HG03442 (cell line): ENCODE measurements around the gene ATOSB.

Source experiments
- ATAC-seq: cut with Tn5 transposase; IDR thresholded peaks from one replicate; pipeline ENCODE4 v1.9.1; 2021; ENCODE audit warnings: mild to moderate bottlenecking, moderate library complexity; ENCODE audit not compliant: unreplicated experiment

Gene ATOSB

GRCh38 chr9:35096035-35096849, 19.4 kb downstream of the ATOSB start, which contains the start of gene PIGO:
TSS of gene PIGO (minus strand) at chr9:35096591. CDS start at chr9:35095565, 1,026 bp downstream.
- peak; percentile 87 for ATAC-seq

GRCh38 chr9:35091536-35091935, 24.1 kb downstream of the ATOSB start:
- no peak for ATAC-seq

- no peak for ATAC-seq
These were observed 26.2 kb downstream of the ATOSB start for GRCh38 chr9:35089434-35089833.

- no peak for ATAC-seq
These were observed 30.6 kb downstream of the ATOSB start for GRCh38 chr9:35085078-35085477.

GRCh38 chr9:35079426-35080341, 36.0 kb downstream of the ATOSB start, which contains the start of gene FANCG:
TSS of gene FANCG (minus strand) at chr9:35079942. CDS start at chr9:35079524, 418 bp downstream.
- peak; percentile 88 for ATAC-seq

- ATAC-seq: no peak
These were observed 36.6 kb downstream of the ATOSB start for GRCh38 chr9:35079041-35079425.

GRCh38 chr9:35078066-35078465, 37.6 kb downstream of the ATOSB start:
- no peak for ATAC-seq

- no peak for ATAC-seq
These were observed 38.8 kb downstream of the ATOSB start for GRCh38 chr9:35076848-35077247.

- ATAC-seq: no peak
These were observed 40.3 kb downstream of the ATOSB start for GRCh38 chr9:35075358-35075757.

- ATAC-seq: no peak
These were observed 40.9 kb downstream of the ATOSB start for GRCh38 chr9:35074791-35075190.

- ATAC-seq: no peak
These were observed 41.5 kb downstream of the ATOSB start for GRCh38 chr9:35074141-35074540.

- no peak for ATAC-seq
These were observed 42.4 kb downstream of the ATOSB start for GRCh38 chr9:35073279-35073612.

GRCh38 chr9:35072461-35073278, 43.0 kb downstream of the ATOSB start, which contains the start of gene VCP:
TSS of gene VCP (minus strand) at chr9:35072625. CDS start at chr9:35072353, 272 bp downstream.
- ATAC-seq: peak; percentile 86

GRCh38 chr9:35071814-35072460, 43.7 kb downstream of the ATOSB start:
- ATAC-seq: peak; percentile 48

- no peak for ATAC-seq
These were observed 44.5 kb downstream of the ATOSB start for GRCh38 chr9:35070823-35071813.

- ATAC-seq: no peak
These were observed 46.6 kb downstream of the ATOSB start for GRCh38 chr9:35069020-35069419.

GRCh38 chr9:35067056-35067455, 48.6 kb downstream of the ATOSB start:
- no peak for ATAC-seq

- ATAC-seq: no peak
These were observed 55.0 kb downstream of the ATOSB start for GRCh38 chr9:35060548-35061207.

GRCh38 chr9:35059438-35059837, 56.2 kb downstream of the ATOSB start:
- no peak for ATAC-seq
